ENCODE measurements around the gene CNIH2. TPM values are rescaled to one million over a fixed set of nuclear protein-coding genes. Genes with fewer than 3 reads are reported as not detected.

The CNIH2 gene
- total RNA-seq, 1 experiment from 2014 or later, result 4.4 TPM

Other genes with a start within 250 kb of the CNIH2 start
- not detected in 2 replicates for gene GAL3ST3, start 229.0 kb upstream of the CNIH2 start, total RNA-seq (2014; rRNA removed; shearing (Covaris generic))
- 264 TPM in 2 replicates for gene SF3B2, start 225.8 kb upstream of the CNIH2 start, total RNA-seq (2014; rRNA removed; shearing (Covaris generic))
- gene PACS1, start 207.9 kb upstream of the CNIH2 start, total RNA-seq (2014; rRNA removed; shearing (Covaris generic)), result 10.5 and 23.2 TPM in 2 replicates
- gene KLC2, start 20.5 kb upstream of the CNIH2 start, total RNA-seq (2014; rRNA removed; shearing (Covaris generic)), result 17.2 and 18.3 TPM in 2 replicates
- 67.8 and 81.8 TPM in 2 replicates for gene RAB1B, start 9.5 kb upstream of the CNIH2 start, total RNA-seq (2014; rRNA removed; shearing (Covaris generic))
- 106 and 113 TPM in 2 replicates for gene YIF1A, start 11.0 kb downstream of the CNIH2 start, total RNA-seq (2014; rRNA removed; shearing (Covaris generic))
- 2.8 TPM in 1 of 2 replicates, not detected in the other for gene TMEM151A, start 13.7 kb downstream of the CNIH2 start, total RNA-seq (2014; rRNA removed; shearing (Covaris generic))
- 0.58 TPM in 1 of 2 replicates, not detected in the other for gene CD248, start 38.9 kb downstream of the CNIH2 start, total RNA-seq (2014; rRNA removed; shearing (Covaris generic))
- gene RIN1, start 58.3 kb downstream of the CNIH2 start, total RNA-seq (2014; rRNA removed; shearing (Covaris generic)), result 34.3 and 46.6 TPM in 2 replicates
- 92.6 and 111 TPM in 2 replicates for gene BRMS1, start 66.9 kb downstream of the CNIH2 start, total RNA-seq (2014; rRNA removed; shearing (Covaris generic))
- 22.2 and 23.7 TPM in 2 replicates for gene B4GAT1, start 69.5 kb downstream of the CNIH2 start, total RNA-seq (2014; rRNA removed; shearing (Covaris generic))
- 1.9 and 3.0 TPM in 2 replicates for gene SLC29A2, start 93.6 kb downstream of the CNIH2 start, total RNA-seq (2014; rRNA removed; shearing (Covaris generic))
- gene NPAS4, start 142.9 kb downstream of the CNIH2 start, total RNA-seq (2014; rRNA removed; shearing (Covaris generic)), result not detected in 2 replicates
- gene MRPL11, start 160.7 kb downstream of the CNIH2 start, total RNA-seq (2014; rRNA removed; shearing (Covaris generic)), result 129 and 148 TPM in 2 replicates
- 10.2 and 13.7 TPM in 2 replicates for gene PELI3, start 188.7 kb downstream of the CNIH2 start, total RNA-seq (2014; rRNA removed; shearing (Covaris generic))
- gene DPP3, start 202.3 kb downstream of the CNIH2 start, total RNA-seq (2014; rRNA removed; shearing (Covaris generic)), result 140 and 160 TPM in 2 replicates
- gene BBS1, start 232.5 kb downstream of the CNIH2 start, total RNA-seq (2014; rRNA removed; shearing (Covaris generic)), result 42.5 and 55.8 TPM in 2 replicates

All from G401 (cell line).